ENCODE results near the gene TTC23.

- TF ChIP-seq CTCF (IDR thresholded peaks at IDR 0.05; ENCODE audit: insufficient read depth, low read length) (no peak), POLR2AphosphoS5 (IDR thresholded peaks at IDR 0.05; ENCODE audit: low read depth) (no peak), REST (IDR thresholded peaks at IDR 0.05; ENCODE audit: insufficient replicate concordance, low read depth) (no peak), GABPA (IDR thresholded peaks at IDR 0.05; ENCODE audit: low read depth) (no peak), SPI1 (IDR thresholded peaks at IDR 0.05; ENCODE audit: borderline replicate concordance, low read depth) (no peak)
Observed at GRCh38 chr15:99117111-99117510, 132.3 kb downstream of the TTC23 start.
